Spleen (tissue), 7 donors: ENCODE data around the gene PLXNB2.

Source experiments
- CTCF ChIP-seq, 11 experiments: fragments of 200-600 bp in 7 of 11; fragments of 450-650 bp in 4 of 11; sonication (generic) in 4 of 11; IDR thresholded peaks in 8 of 11; conservative IDR thresholded peaks in 3 of 11; 1 replicate in 7 of 11; 2 replicates in 4 of 11; pipeline versions ENCODE4 v1.4.0 to v1.8.0; 2016 to 2021; ENCODE audit warnings: antibody characterized with exemption in 11 of 11, inconsistent platforms in 4 of 11, mild to moderate bottlenecking in 1 of 11
- POLR2AphosphoS5 ChIP-seq, 3 donors: sonication (generic); formaldehyde crosslinking; IDR thresholded peaks; one replicate each; pipeline ENCODE4 v1.5.1; 2017; ENCODE audit warnings: antibody characterized with exemption in 3 of 3
- donor health status: DM: no; HTN: no; CAD: no; lungs with moderate emphysema.
- donor health status: DM: no; HTN: no; CAD: no.
- donor health status: DM: no; HTN: no; CAD: no.

- TF ChIP-seq CTCF (IDR thresholded peaks at IDR 0.05 in 8 of 11, conservative IDR thresholded peaks at IDR 0.05 in 3 of 11) (no peak), POLR2AphosphoS5 (IDR thresholded peaks at IDR 0.05) (no peak)
Observed at GRCh38 chr22:50262460-50262911, 45.0 kb downstream of the PLXNB2 start.
